KG1 (cell line): Measurements from ENCODE around the gene GRHL1.

Source experiments
- DNase-seq: peaks from one replicate; lab custom pipeline; 2025; lab: John Stamatoyannopoulos, UW

Gene GRHL1

DNA sequence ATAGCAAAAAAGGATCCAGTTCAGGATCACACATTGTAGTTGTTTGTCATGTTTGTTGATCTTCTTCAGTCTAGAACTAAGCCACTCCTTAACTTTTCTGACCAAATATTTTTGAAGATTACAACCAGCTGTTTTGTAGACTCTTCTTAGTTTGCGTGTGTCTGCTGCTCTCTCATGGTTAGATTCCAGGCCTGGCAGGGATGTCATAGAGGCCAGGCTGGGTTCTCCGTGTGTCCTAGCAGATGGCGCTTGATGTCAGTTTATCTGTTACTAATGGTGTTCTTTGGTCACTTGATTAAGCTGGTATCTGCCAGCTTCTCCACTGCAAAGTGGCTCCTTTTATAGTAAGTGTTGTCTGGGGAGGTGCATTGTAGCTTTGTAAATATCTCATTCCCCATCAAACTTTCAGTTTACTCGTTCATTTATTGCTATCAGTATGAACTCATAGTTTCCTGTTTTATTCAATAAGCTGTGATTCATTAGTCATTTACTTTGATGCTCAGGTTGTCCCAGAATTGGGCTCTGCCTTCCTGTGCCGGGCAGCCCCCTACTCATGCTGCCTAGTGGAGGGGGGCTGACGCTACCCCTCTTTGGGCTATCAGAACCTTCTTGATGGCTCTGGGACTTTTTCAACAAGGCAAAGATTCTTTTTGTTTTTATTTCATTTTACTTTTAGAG, 42.1 kb downstream of the GRHL1 start:
- no peak for DNase-seq

DNA sequence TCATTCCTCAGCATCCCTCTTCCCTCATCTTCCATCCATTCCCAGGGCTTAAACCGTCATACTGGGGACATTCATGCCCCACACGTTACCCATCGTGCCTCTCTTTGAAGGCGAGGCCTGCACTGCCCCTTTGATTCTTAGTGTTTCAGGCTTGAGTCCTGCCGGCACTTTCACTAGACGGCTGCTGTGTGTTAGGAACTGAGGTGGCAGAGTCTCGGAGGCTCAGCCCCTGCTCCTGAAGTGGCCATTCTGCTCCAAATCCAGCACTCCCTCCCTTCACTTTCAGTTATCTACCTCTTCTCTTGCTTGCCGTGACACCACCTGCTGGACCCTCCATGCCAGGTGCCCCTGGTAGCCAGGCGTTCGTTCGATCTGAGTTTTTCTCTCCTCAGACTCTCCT, 43.0 kb downstream of the GRHL1 start:
- DNase-seq, result no peak

DNA sequence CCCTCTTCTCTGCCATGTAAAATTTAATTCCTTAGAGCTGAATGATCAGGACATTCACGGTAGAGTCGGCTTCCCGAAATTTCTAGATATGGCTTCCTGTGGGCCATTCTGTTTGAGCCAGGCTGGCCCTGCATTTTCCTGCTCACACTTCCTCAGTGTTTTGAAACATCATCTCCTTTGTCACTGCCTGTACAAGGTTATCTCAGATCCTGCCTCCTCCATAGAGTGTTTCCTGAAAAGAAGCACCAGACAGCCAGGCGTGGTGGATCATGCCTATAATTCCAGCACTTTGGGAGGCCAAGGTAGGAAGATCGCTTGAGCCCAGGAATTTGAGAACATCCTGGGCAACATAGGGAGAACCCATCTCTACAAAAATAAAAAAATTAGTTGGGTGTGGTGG, 43.6 kb downstream of the GRHL1 start:
- no peak for DNase-seq

DNA sequence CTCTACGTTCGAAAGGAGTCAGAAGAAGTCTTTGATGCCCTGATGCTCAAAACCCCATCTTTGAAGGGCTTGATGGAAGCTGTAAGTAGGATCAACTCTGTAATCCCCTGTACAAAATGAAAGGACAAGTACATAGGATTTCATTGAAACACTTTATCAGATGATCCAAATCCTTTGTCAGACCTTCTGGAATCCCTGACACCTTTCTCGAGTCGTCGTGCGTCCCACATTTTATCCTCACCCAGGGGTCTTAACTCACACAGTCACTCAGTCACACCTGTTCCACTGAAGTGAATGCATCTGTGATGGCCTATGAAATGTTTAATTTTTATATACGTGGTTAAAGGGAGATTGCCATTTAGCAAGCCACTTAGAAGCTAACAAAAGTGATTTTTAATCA, 44.8 kb downstream of the GRHL1 start:
- DNase-seq, result no peak

DNA sequence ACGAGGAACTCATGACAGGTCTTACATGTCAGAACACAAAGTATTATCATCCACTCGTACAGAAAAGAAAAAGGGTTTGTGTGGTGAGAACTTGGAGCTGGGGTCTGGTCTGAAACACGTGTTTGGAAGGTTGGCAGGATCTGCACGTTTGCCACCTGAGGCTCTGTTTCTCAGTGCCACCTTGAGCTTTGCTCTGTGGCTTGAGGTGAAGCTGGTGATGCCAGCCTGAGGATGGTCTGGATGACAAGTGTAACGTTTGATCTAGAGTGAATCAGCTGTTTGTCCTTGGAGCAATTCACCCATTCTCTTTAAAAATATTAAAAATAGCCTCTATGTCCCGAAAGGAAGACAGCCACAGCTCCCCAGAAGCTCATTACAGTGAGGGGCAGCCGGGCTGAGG, 46.4 kb downstream of the GRHL1 start:
- DNase-seq, result no peak

DNA sequence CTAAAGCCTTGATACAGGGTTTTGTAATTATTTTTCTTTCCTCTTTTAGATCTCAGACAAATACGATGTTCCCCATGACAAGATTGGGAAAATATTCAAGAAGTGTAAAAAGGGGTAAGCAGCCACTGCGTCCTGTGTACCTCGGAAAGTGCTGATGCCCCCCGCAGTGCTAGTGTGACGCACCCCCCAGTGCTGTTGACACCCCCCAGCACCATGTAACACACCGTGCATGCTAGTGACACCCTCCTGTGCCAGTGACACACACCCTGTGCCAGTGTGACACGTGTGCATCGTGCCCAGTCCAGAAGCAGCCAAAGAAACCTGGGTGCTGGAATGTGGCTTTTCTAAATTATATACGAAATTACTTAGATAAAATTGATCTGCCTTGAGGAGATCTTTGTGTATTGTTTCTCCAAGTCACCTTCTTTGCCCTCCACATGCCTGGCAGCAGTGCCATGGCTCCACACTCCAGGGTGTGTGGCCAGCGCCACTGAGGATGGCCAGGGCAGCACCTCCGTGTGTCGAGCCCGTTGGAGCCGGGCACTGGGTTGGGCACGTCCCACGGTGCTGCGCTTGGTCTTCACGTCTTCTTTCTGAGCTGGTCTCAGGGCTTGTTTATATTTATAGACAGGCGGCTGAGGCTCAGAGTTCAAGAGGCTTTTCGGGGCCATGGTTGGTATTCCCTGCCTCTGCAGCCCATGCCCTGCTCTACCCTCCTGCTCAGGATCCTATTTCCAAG, 47.6 kb downstream of the GRHL1 start:
- DNase-seq, result no peak

DNA sequence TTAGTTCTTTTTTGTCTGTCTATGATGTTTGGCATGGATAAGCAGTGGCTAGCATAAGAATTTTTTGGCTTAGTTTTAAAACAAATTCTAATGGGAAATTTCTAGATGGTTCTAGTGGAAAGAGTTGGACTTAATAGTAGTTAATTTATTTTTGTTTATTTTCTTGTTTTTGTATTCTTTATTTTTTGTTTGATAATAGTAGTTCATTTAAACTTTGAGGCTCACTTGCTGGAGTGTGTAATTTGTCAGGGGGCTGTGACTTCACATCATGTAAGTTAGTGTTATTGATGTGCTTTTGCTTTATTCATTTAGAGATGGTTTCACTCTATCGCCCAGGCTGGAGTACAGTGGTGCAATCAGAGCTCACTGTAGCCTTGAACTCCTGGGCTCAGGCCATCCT, 48.2 kb downstream of the GRHL1 start:
- no peak for DNase-seq

DNA sequence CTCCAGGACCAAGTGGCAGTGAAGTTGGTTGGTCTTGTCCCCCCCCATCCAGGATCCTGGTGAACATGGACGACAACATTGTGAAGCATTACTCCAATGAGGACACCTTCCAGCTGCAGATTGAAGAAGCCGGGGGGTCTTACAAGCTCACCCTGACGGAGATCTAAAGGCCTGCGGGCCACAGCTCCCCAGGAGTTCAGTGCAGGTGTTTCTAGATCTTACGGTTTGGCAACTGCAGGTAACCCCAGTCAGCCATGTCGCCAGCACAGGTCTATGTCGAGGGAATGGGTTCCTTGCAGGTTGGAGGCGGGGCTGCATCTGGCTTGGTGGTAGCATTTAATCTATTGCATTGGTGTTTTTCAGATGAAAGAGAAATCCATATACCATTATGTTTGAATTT, 49.0 kb downstream of the GRHL1 start:
- no peak for DNase-seq

DNA sequence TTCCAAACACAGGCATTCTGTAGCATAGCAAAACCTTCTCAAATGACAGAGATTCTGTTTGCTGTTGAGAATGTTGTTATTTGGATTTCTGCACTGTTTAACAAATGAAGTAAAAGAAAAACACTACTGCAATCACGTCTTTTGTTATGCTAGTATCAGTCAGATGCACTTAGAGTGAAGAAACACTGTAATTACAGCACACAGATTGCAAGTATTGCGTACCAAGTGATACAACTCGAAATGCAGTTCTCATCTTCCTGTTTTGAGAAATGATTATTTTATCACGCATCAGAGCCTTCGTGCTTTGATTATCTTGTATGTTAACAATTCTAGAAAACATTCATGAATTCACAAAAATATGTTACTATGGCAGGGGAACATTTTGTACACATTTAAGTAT, 50.1 kb downstream of the GRHL1 start:
- no peak for DNase-seq

DNA sequence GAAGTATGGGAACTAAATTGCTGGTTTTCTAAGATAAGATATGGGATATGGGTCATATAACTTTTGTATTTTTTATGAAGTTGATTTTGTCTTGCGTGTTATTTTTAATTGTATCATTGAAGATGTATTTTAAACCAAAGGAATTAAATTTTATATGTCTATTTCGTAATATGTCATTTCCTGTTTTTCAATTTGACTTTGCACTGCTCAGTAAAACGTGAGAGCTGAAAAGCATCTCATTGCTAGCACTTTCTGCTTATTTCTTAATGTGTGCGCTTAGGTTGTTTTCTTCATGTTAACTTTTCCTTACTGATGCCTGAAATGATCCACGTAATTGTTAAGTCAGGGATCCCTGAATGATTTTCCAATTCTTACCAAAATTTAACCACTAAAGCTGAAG, 50.6 kb downstream of the GRHL1 start:
- no peak for DNase-seq

DNA sequence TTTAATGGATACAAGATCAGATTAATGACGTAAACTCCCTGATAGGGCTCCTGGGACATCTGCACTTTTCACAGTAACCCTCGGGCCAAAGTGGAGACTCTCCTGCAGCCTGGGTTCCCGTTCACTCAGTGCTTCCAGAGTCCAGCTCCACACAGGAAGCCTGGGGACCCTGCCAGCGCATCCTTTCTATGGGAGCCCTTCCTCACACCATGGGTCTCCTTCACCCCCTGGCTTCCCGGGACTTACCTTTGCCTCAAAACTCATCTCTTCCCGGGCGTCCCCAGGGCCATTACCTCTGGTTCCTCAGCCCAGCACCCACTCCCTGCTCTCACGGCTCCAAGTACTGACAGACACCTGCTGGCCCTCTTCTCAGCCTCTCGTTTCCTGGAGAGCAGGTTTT, 51.2 kb downstream of the GRHL1 start:
- DNase-seq, result no peak

DNA sequence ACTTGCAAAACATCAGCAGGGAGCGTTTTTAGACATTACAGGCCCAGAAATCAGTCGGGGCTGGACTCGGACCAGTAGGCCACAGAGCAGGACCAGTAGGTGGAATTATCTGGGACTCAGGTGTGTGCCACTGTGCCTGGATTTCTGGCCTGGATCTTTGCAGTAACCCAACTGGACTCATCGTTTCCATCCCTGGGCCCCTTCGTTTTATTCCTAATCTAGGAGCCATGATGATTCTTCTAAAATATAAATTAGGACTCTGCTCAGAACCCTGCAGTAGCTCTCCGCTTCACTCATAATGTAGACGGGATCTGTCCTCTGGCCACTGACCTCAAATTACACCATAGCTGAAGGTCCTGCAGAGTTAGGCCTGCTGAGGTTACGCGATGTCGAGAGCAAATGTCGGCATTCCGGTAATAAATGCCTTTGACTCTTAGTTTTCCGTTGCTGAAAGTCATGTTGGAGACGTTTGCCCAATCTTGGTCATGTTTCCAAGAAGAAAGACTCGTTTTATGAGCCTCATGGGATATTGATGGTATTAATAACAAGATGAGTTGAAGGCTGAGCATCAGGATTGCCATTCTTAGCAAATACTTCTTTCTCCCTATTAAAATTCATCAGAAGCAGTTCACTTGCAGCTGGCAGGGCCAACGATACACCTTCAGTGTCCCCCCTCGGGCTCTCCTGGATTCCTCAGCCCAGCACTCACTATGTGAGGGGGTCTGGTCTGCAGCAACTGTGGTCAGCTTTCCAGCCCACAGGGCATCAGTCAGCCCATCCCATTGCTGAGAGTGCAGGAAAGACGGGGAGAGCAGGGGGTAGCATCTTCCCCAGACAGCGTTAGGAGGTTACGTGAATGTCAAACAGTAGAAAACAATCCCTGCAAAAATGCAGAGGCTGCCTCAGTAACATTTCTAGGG, 52.0 kb downstream of the GRHL1 start:
- DNase-seq, result no peak

DNA sequence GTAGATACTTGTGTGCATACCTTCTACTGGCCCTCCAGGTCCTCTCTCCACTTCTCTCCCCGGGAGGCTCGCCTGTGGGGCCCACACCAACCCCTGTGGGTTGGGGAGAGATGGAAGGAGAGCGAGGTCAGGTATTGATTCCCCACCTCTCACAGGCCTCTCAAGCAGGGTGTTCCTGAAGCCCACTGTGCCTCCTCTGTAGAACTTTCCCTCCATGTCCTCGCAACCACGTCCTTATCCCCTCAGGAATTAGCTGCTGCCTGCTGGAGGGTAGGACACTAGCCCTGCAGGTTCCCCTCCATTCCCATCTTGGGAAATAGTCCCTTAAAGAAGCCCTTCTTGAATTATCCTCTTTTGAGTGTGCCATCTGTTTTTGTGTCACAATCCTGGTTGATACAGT, 52.9 kb downstream of the GRHL1 start:
- no peak for DNase-seq

DNA sequence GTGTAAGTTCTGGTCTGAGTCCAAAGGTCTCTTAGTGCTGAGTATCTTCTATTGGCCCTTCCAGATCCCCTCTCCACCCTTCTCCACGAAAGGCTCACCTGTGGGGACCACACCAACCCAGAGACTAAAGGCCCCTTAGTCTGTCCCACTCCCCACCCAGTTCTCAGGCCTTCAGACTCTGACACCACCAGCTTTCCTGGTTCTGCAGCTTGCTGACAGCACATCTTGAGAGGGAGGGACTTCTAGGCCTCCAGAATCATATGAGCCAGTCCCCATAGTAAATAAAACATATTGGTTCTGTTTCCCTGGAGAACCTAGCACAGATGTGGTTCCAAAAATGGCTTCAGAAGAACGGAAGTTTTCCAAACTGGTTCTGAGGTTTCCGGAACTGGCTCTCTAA, 53.3 kb downstream of the GRHL1 start:
- DNase-seq, result no peak

DNA sequence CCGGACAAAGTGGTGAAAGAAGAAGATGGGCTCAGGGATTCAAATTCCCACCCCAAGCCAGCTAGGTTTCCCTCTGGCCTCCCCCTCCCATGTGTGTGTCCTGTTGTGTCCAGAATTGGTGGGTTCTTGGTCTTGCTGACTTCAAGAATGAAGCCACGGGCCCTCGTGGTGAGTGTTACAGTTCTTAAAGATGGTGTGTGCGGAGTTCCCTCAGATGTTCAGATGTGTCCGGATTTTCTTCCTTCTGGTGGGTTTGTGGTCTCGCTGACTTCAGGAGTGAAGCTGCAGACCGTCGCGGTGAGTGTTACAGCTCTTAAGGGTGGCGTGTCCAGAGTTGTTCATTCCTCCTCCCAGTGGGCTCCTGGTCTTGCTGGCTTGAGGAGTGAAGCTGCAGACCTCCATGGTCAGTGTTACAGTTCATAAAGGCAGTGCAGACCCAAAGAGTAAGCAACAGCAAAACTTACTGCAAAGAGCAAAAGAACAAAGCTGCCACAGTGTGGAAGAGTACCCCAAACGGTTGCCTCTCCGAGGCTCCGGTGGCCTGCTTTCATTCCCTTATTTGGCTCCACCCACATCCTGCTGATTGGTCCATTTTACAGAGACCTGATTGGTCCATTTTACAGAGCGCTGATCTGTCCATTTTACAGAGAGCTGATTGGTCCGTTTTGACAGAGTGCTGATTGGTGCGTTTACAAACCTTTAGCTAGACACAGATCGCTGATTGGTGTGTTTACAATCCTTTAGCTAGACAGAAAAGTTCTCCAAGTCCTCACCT, 54.2 kb downstream of the GRHL1 start:
- no peak for DNase-seq

DNA sequence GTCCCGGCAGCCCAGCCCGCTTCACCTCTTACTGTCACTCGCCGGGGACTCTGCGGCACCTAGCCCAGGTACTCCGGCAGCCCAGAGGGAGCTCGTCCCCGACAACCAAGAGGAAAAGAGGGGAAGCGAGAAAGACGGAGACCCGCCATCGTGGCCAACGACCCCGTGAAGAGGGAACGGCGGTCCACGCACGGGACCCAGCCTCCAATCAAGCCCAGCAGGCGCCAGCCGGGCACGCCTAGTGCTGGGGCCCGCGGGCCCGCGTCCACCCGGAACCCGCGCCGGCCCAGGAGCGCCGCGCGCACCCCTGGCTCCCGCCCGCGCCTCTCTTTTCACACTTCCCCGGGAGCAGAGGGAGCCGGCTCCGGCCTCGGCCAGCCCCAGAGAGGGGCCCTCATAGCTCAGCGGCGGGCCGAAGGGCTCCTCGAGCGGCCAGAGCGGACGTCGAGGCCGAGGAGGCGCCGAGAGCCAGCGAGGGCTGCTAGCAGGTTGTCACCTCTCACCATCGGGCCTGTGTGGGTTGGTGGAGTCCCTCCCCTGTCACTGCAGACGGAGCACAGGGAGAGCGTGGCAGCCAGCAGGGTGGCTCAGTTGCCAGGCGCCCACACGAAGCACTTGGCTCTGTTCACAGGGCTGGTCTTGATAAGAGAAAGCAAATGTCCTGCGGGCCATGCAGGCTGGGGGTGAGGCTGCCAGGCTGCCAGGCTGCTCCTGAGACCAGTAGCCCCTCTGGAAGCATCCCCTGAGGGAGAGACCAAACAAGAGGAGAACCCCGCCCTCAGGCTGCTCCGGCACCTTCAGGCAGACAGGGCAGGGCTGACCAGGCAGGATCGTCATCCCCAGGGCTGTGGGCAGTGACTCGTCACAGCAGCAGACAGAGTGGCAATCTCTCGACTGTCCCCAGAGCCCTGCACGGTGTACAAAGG, 55.0 kb downstream of the GRHL1 start:
- DNase-seq, result no peak

DNA sequence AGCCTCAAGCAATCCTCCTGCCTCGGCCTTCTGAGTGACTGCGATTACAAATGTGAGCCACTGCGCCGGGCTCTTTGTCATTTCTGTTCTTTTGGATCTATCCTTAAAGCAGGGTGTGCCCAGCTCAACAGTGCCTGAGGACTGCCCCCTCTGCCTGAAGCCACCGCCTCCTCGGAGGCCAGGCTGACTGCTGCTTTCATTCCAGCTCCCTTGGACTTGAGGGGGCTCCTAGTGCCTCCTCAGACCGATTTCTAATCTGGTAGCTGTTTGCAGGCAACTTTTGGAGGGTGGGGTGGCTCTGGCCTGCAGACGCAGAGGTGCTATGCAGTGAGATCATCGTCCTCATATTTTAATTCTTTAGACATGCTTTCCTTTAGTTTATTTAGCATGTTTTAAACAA, 55.9 kb downstream of the GRHL1 start:
- DNase-seq, result no peak

DNA sequence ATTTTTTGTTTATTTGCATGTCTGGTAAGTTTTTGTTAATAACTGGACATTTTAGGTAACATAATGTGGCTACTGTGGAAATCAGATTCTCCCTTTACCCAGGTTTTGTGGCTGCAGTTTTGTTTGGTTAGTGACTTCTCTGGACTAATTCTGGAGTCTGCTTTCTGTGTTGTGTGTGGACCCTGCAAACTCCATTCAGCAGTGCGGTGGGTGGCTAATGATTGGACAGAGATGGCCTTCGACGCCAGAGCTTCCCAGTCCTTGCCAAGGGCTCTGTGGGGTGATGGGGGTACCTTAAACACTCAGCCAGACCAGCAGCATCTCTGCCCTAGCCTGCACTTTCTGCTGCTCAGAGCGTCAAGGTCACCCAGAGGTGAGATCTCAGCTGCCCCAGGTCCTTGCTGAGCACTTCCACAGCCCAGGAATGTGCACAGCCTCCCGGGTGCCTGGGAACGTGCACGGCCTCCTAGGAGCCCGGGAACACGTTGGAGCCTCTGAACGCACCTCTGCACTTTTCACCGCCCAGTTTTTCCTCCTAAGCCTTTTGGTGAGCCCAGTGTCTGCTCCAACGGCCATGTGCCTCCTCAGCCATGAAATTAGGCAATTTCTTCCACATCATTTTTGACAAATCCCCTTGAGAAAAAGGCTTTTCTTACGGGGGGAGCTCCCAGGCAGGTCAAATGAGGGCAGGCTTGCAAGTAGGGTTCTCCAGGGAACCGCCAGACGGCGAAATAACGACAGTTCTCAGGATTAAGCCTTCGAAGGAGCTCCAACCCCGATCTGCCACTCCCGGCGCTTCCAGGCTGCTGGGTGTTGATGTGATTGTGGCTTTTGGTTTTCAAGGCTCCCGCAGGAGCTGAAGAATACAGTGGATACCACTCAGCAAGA, 56.7 kb downstream of the GRHL1 start:
- no peak for DNase-seq

DNA sequence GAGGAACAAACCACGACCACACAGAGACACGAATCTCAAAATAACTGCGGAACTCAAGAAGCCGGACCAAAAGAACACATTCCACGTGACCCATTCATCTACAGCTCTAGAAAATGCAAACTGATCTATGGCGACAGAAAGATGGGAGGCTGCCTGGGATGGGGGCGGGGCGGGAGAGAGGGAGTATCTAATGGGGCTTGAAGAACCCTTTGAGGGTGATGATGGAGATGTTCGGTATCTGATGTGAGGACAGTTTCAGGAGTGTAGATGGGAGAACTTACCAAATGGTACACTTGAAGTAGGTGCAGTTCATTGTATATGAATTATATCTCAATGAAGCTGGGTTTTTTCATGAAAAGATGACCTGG, 57.3 kb downstream of the GRHL1 start:
- DNase-seq, result no peak

DNA sequence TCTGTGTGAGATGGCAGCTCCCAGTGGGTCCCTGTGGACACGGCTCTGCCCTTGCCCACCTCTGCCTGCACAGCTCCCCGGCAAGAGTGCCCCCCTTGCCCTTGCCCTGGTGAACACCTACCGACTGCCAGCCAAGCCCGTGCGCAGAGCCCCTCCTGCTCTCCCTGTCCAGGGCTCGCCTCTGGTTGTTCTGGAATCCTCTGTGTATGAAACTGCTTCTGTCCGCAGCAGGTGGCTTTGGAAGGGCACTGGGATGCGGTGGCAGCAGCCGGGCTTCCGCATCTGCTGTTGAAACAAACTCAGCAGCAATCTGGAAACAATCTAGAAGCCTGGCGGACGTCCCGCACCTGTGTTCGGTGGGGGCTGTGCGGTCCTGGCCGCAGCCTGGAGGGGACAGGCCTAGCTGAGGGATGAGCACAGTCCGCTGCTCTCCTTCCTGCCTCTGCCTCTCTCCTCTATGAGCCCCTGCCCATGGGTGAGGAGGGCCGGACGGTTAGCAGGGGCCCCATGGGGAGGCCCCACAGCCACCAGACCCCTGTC, 57.8 kb downstream of the GRHL1 start:
- no peak for DNase-seq
